Coronary artery (tissue), 2 donors: ENCODE measurements around the gene ZDHHC24.

Experiments
- DNase-seq: peaks from one replicate; pipeline ENCODE4 v3.0.0-alpha.2; 2017; ENCODE audit warnings: low spot score
- H3K27ac ChIP-seq, 2 donors: fragments of 200-600 bp; sonication (generic); one replicate each; pipeline ENCODE4 v1.5.1; 2016 to 2019
- H3K4me3 ChIP-seq: fragments of 200-600 bp; sonication (generic); 2 replicates; pipeline ENCODE4 v1.5.1; 2016; ENCODE audit warnings: mild to moderate bottlenecking, moderate library complexity
- CTCF ChIP-seq: fragments of 200-600 bp; sonication (generic); IDR thresholded peaks from one replicate; pipeline ENCODE4 v1.5.1; 2019; ENCODE audit warnings: antibody characterized with exemption

Gene ZDHHC24

GRCh38 chr11:66532784-66533183 is 13.1 kb downstream of the ZDHHC24 start:
- no peak for TF ChIP-seq CTCF

GRCh38 chr11:66531841-66532240 is 14.0 kb downstream of the ZDHHC24 start:
- DNase-seq = no peak
- Histone ChIP-seq H3K4me3 (no peak overlapping the region), H3K27ac (no peak overlapping the region)
- TF ChIP-seq CTCF = no peak

More at GRCh38 chr11:66532784-66533183, 13.1 kb downstream of the ZDHHC24 start:
- DNase-seq = no peak
- Histone ChIP-seq H3K27ac (no peak overlapping the region), H3K4me3 (no peak overlapping the region)

GRCh38 chr11:66530927-66531709 is 14.7 kb downstream of the ZDHHC24 start:
- H3K27ac ChIP-seq = no peak overlapping the region
- TF ChIP-seq CTCF = no peak
- H3K4me3 ChIP-seq = no peak overlapping the region
- no peak for DNase-seq

GRCh38 chr11:66529655-66530054 is 16.2 kb downstream of the ZDHHC24 start:
- H3K4me3 ChIP-seq = no peak overlapping the region
- no peak for TF ChIP-seq CTCF
- DNase-seq = no peak
- no peak overlapping the region for H3K27ac ChIP-seq

- H3K27ac ChIP-seq = no peak overlapping the region
- H3K4me3 ChIP-seq = no peak overlapping the region
- no peak for TF ChIP-seq CTCF
- DNase-seq = no peak
Measured at GRCh38 chr11:66529069-66529468, 16.8 kb downstream of the ZDHHC24 start.

- no peak for DNase-seq
- no peak for TF ChIP-seq CTCF
- Histone ChIP-seq H3K4me3 (no peak overlapping the region), H3K27ac (no peak overlapping the region)
Measured at GRCh38 chr11:66524304-66525040, 21.4 kb downstream of the ZDHHC24 start.
